NCI-H1105 (cell line): ENCODE data around the gene HEPACAM2.

Source experiments
- DNase-seq: peaks from one replicate; lab custom pipeline; 2025; lab: John Stamatoyannopoulos, UW

The HEPACAM2 gene

GRCh38 chr7:93226310-93226709 lies at the start of gene HEPACAM2:
HEPACAM2 (minus strand) TSS chr7:93226469.
- peak; percentile 44 for DNase-seq

GRCh38 chr7:93265220-93265619 lies 39.0 kb upstream of the HEPACAM2 start:
- no peak for DNase-seq

GRCh38 chr7:93262535-93262934 lies 36.3 kb upstream of the HEPACAM2 start:
- DNase-seq = no peak

- no peak for DNase-seq
These were observed 32.4 kb upstream of the HEPACAM2 start for GRCh38 chr7:93258661-93259060.

- no peak for DNase-seq
These were observed 23.4 kb upstream of the HEPACAM2 start for GRCh38 chr7:93249491-93250148.

GRCh38 chr7:93245525-93246432 lies 19.5 kb upstream of the HEPACAM2 start:
- DNase-seq = no peak

GRCh38 chr7:93242106-93242505 lies 15.8 kb upstream of the HEPACAM2 start:
- no peak for DNase-seq

GRCh38 chr7:93239824-93240223 lies 13.6 kb upstream of the HEPACAM2 start:
- DNase-seq = no peak

GRCh38 chr7:93238748-93239147 lies 12.5 kb upstream of the HEPACAM2 start:
- DNase-seq = no peak

GRCh38 chr7:93238131-93238530 lies 11.9 kb upstream of the HEPACAM2 start:
- DNase-seq = no peak

GRCh38 chr7:93235541-93235940 lies 9.3 kb upstream of the HEPACAM2 start:
- no peak for DNase-seq

GRCh38 chr7:93232673-93233018 lies 6.4 kb upstream of the HEPACAM2 start:
- DNase-seq = no peak

- DNase-seq = peak; percentile 95
These were observed 5.8 kb upstream of the HEPACAM2 start, which contains the start of gene VPS50 for GRCh38 chr7:93231799-93232672. VPS50 (plus strand) TSS chr7:93232366; CDS start chr7:93232468, 102 bp downstream.

- no peak for DNase-seq
These were observed 5.0 kb upstream of the HEPACAM2 start for GRCh38 chr7:93231259-93231658.

GRCh38 chr7:93228302-93228701 lies 2.0 kb upstream of the HEPACAM2 start:
- DNase-seq = peak; percentile 53

GRCh38 chr7:93219868-93220267 lies 6.4 kb downstream of the HEPACAM2 start:
- DNase-seq = no peak

- no peak for DNase-seq
These were observed 7.1 kb downstream of the HEPACAM2 start for GRCh38 chr7:93218997-93219827.

GRCh38 chr7:93212881-93213280 lies 13.4 kb downstream of the HEPACAM2 start:
- peak; percentile 45 for DNase-seq

GRCh38 chr7:93211228-93211818 lies 14.9 kb downstream of the HEPACAM2 start:
- DNase-seq = no peak

- DNase-seq = no peak
These were observed 21.2 kb downstream of the HEPACAM2 start for GRCh38 chr7:93205046-93205445.

GRCh38 chr7:93203496-93203895 lies 22.8 kb downstream of the HEPACAM2 start:
- DNase-seq = no peak
